ENCODE measurements around the gene STAC. TPM values are rescaled to one million over a fixed set of nuclear protein-coding genes. Genes with fewer than 3 reads are reported as not detected.
"Not testable (repeated sequence)": the region's sequence is repeated elsewhere in the genome, so short reads cannot be mapped to it uniquely, and the experiment has no call there.

The STAC gene
- total RNA-seq, 2 experiments from 2014 or later, result not detected

GRCh38 chr3:36557708-36558421 is 177.6 kb downstream of the STAC start:
- DNase-seq, result no peak
- Mint-ChIP-seq H3K36me3 (no peaks in the 10 kb centered on the region), H3K4me1 (ENCODE audit: low read depth) (no peaks in the 10 kb centered on the region), H3K27ac (no peak overlapping the region), H3K4me3 (no peak overlapping the region), H3K27me3 (no peaks in the 10 kb centered on the region), H3K9me3 (no peaks in the 10 kb centered on the region)
- ChIA-PET CTCF (no interaction called here), POLR2A (no interaction called here)
- intact Hi-C loops (cut with micrococcal nuclease), result no loop called here

GRCh38 chr3:36558961-36559360 is 178.7 kb downstream of the STAC start:
- no peaks in the 10 kb centered on the region for H3K4me1 Mint-ChIP-seq (ENCODE audit: low read depth)
- H3K4me3 Mint-ChIP-seq, result no peak overlapping the region
- H3K27ac Mint-ChIP-seq, result no peak overlapping the region
- H3K27me3 Mint-ChIP-seq, result no peaks in the 10 kb centered on the region
- DNase-seq, result no peak
- intact Hi-C loops (cut with micrococcal nuclease), result no loop called here
- H3K9me3 Mint-ChIP-seq, result no peaks in the 10 kb centered on the region
- no peaks in the 10 kb centered on the region for H3K36me3 Mint-ChIP-seq
- ChIA-PET POLR2A (no interaction called here), CTCF (no interaction called here)

- no peak for DNase-seq
- intact Hi-C loops (cut with micrococcal nuclease), result no loop called here
- CTCF ChIA-PET, result no interaction called here
- H3K4me1 Mint-ChIP-seq (ENCODE audit: low read depth), result no peaks in the 10 kb centered on the region
- H3K36me3 Mint-ChIP-seq, result no peaks in the 10 kb centered on the region
- H3K4me3 Mint-ChIP-seq, result no peak overlapping the region
- H3K27ac Mint-ChIP-seq, result no peak overlapping the region
- POLR2A ChIA-PET, result no interaction called here
- H3K27me3 Mint-ChIP-seq, result no peaks in the 10 kb centered on the region
- H3K9me3 Mint-ChIP-seq, result no peaks in the 10 kb centered on the region
Observed at GRCh38 chr3:36560685-36561084, 180.4 kb downstream of the STAC start.

- POLR2A ChIA-PET, result no interaction called here
- H3K4me3 Mint-ChIP-seq, result no peak overlapping the region
- no peaks in the 10 kb centered on the region for H3K27me3 Mint-ChIP-seq
- CTCF ChIA-PET, result no interaction called here
- H3K4me1 Mint-ChIP-seq (ENCODE audit: low read depth), result no peaks in the 10 kb centered on the region
- intact Hi-C loops (cut with micrococcal nuclease), result no loop called here
- peaks cover under 1% of the 10 kb centered on the region for H3K9me3 Mint-ChIP-seq
- no peak overlapping the region for H3K27ac Mint-ChIP-seq
- DNase-seq, result no peak
- no peaks in the 10 kb centered on the region for H3K36me3 Mint-ChIP-seq
Observed at GRCh38 chr3:36561601-36562000, 181.3 kb downstream of the STAC start.

- intact Hi-C loops (cut with micrococcal nuclease), result no loop called here
- ChIA-PET POLR2A (no interaction called here), CTCF (no interaction called here)
- no peak overlapping the region for H3K4me3 Mint-ChIP-seq
- no peaks in the 10 kb centered on the region for H3K27me3 Mint-ChIP-seq
- H3K4me1 Mint-ChIP-seq (ENCODE audit: low read depth), result no peaks in the 10 kb centered on the region
- H3K27ac Mint-ChIP-seq, result no peak overlapping the region
- DNase-seq, result no peak
- peaks cover 10% of the 10 kb centered on the region for H3K9me3 Mint-ChIP-seq
- H3K36me3 Mint-ChIP-seq, result no peaks in the 10 kb centered on the region
Observed at GRCh38 chr3:36562945-36563344, 182.6 kb downstream of the STAC start.

GRCh38 chr3:36575241-36575640 is 194.9 kb downstream of the STAC start:
- no peak for DNase-seq
- peaks cover 20% of the 10 kb centered on the region for H3K9me3 Mint-ChIP-seq
- CTCF ChIA-PET, result no interaction called here
- H3K4me3 Mint-ChIP-seq, result no peak overlapping the region
- H3K4me1 Mint-ChIP-seq (ENCODE audit: low read depth), result no peaks in the 10 kb centered on the region
- H3K27ac Mint-ChIP-seq, result no peak overlapping the region
- POLR2A ChIA-PET, result no interaction called here
- H3K36me3 Mint-ChIP-seq, result peaks cover 2% of the 10 kb centered on the region
- intact Hi-C loops (cut with micrococcal nuclease), result no loop called here
- no peaks in the 10 kb centered on the region for H3K27me3 Mint-ChIP-seq

- H3K27me3 Mint-ChIP-seq; H3K27ac Mint-ChIP-seq; POLR2A ChIA-PET; H3K4me3 Mint-ChIP-seq; H3K4me1 Mint-ChIP-seq (ENCODE audit: low read depth); DNase-seq; CTCF ChIA-PET; H3K36me3 Mint-ChIP-seq; intact Hi-C loops (cut with micrococcal nuclease): not testable (repeated sequence)
- peaks cover 20% of the 10 kb centered on the region for H3K9me3 Mint-ChIP-seq
Observed at GRCh38 chr3:36578418-36578817, 198.1 kb downstream of the STAC start.

- CTCF ChIA-PET, result no interaction called here
- POLR2A ChIA-PET, result no interaction called here
- intact Hi-C loops (cut with micrococcal nuclease), result no loop called here
- H3K4me1 Mint-ChIP-seq (ENCODE audit: low read depth), result no peaks in the 10 kb centered on the region
- H3K27me3 Mint-ChIP-seq, result peaks cover 5% of the 10 kb centered on the region
- no peak for DNase-seq
- H3K9me3 Mint-ChIP-seq, result peaks cover 23% of the 10 kb centered on the region
- H3K4me3 Mint-ChIP-seq, result no peak overlapping the region
- no peak overlapping the region for H3K27ac Mint-ChIP-seq
- H3K36me3 Mint-ChIP-seq, result peaks cover 2% of the 10 kb centered on the region
Observed at GRCh38 chr3:36579746-36580145, 199.4 kb downstream of the STAC start.

- Mint-ChIP-seq H3K36me3 (peaks cover 2% of the 10 kb centered on the region), H3K4me3 (no peak overlapping the region), H3K9me3 (peaks cover 23% of the 10 kb centered on the region), H3K27ac (no peak overlapping the region), H3K4me1 (ENCODE audit: low read depth) (no peaks in the 10 kb centered on the region), H3K27me3 (peaks cover 5% of the 10 kb centered on the region)
- ChIA-PET CTCF (no interaction called here), POLR2A (no interaction called here)
- no peak for DNase-seq
- intact Hi-C loops (cut with micrococcal nuclease), result no loop called here
Observed at GRCh38 chr3:36580716-36581115, 200.4 kb downstream of the STAC start.

GRCh38 chr3:36591959-36592358 is 211.7 kb downstream of the STAC start:
- H3K4me1 Mint-ChIP-seq (ENCODE audit: low read depth), result no peaks in the 10 kb centered on the region
- H3K9me3 Mint-ChIP-seq, result peaks cover under 1% of the 10 kb centered on the region
- peaks cover 4% of the 10 kb centered on the region for H3K27me3 Mint-ChIP-seq
- intact Hi-C loops (cut with micrococcal nuclease), result no loop called here
- DNase-seq, result no peak
- CTCF ChIA-PET, result no interaction called here
- H3K27ac Mint-ChIP-seq, result no peak overlapping the region
- POLR2A ChIA-PET, result interaction anchor here (0.7 kb wide), 1 partner anchor 9 kb away, joined by 3 read pairs; no protein-coding TSS in a partner anchor
- no peak overlapping the region for H3K4me3 Mint-ChIP-seq
- no peaks in the 10 kb centered on the region for H3K36me3 Mint-ChIP-seq

- Mint-ChIP-seq H3K4me1 (ENCODE audit: low read depth) (no peaks in the 10 kb centered on the region), H3K27ac (no peak overlapping the region), H3K9me3 (no peaks in the 10 kb centered on the region), H3K36me3 (no peaks in the 10 kb centered on the region), H3K4me3 (no peak overlapping the region), H3K27me3 (peaks cover 4% of the 10 kb centered on the region)
- no peak for DNase-seq
- intact Hi-C loops (cut with micrococcal nuclease), result no loop called here
- ChIA-PET POLR2A (no interaction called here), CTCF (no interaction called here)
Observed at GRCh38 chr3:36595511-36595910, 215.2 kb downstream of the STAC start.

- ChIA-PET POLR2A (no interaction called here), CTCF (no interaction called here)
- no peak for DNase-seq
- intact Hi-C loops (cut with micrococcal nuclease), result no loop called here
- Mint-ChIP-seq H3K27me3 (peaks cover 4% of the 10 kb centered on the region), H3K36me3 (no peaks in the 10 kb centered on the region), H3K4me1 (ENCODE audit: low read depth) (no peaks in the 10 kb centered on the region), H3K4me3 (no peak overlapping the region), H3K27ac (no peak overlapping the region), H3K9me3 (no peaks in the 10 kb centered on the region)
Observed at GRCh38 chr3:36596419-36596818, 216.1 kb downstream of the STAC start.

GRCh38 chr3:36597422-36597821 is 217.1 kb downstream of the STAC start:
- Mint-ChIP-seq H3K27ac (no peak overlapping the region), H3K4me3 (no peak overlapping the region), H3K9me3 (no peaks in the 10 kb centered on the region), H3K4me1 (ENCODE audit: low read depth) (no peaks in the 10 kb centered on the region), H3K27me3 (peaks cover 4% of the 10 kb centered on the region), H3K36me3 (no peaks in the 10 kb centered on the region)
- POLR2A ChIA-PET, result no interaction called here
- CTCF ChIA-PET, result no interaction called here
- intact Hi-C loops (cut with micrococcal nuclease), result no loop called here
- no peak for DNase-seq

Data from activated CD4-positive, alpha-beta memory T cell treated with anti-CD3 and anti-CD28 coated beads for 36 hours (primary cell).